Immature natural killer cell (primary cell): Measurements from ENCODE around the gene SLC12A5. TPM values are rescaled to one million over a fixed set of nuclear protein-coding genes. Genes with fewer than 3 reads are reported as not detected.

Experiments
- DNase-seq, 3 donors: peaks; one replicate each; pipeline ENCODE4 v3.0.0; 2022; ENCODE audit warnings: mixed read lengths in 1 of 3
- H3K27ac Mint-ChIP-seq, 6 donors: one replicate each; pipeline ENCODE4 v1.8.0; 2020; ENCODE audit warnings: mixed read lengths in 6 of 6, mild to moderate bottlenecking in 5 of 6, inconsistent platforms in 4 of 6, moderate library complexity in 3 of 6
- H3K27me3 Mint-ChIP-seq, 3 donors: one replicate each; pipeline ENCODE4 v1.8.0; 2020 to 2021; ENCODE audit warnings: low read depth in 3 of 3, mild to moderate bottlenecking in 3 of 3, mixed read lengths in 3 of 3, moderate library complexity in 3 of 3, inconsistent platforms in 1 of 3
- H3K36me3 Mint-ChIP-seq, 3 donors: one replicate each; pipeline ENCODE4 v1.8.0; 2020; ENCODE audit warnings: mixed read lengths in 3 of 3, inconsistent platforms in 2 of 3, mild to moderate bottlenecking in 2 of 3
- H3K4me1 Mint-ChIP-seq, 2 donors: one replicate each; pipeline ENCODE4 v1.8.0; 2020; ENCODE audit warnings: inconsistent platforms in 2 of 2, mild to moderate bottlenecking in 2 of 2, mixed read lengths in 2 of 2, moderate library complexity in 1 of 2
- H3K4me3 Mint-ChIP-seq, 5 donors: one replicate each; pipeline ENCODE4 v1.8.0; 2020; ENCODE audit warnings: mild to moderate bottlenecking in 5 of 5, mixed read lengths in 5 of 5, inconsistent platforms in 3 of 5, moderate library complexity in 3 of 5
- H3K9me3 Mint-ChIP-seq, 6 donors: one replicate each; pipeline ENCODE4 v1.8.0; 2020; ENCODE audit warnings: mild to moderate bottlenecking in 6 of 6, mixed read lengths in 6 of 6, inconsistent platforms in 4 of 6, moderate library complexity in 3 of 6
- polyA plus RNA-seq, 3 donors: library from polyadenylated mRNA; unstranded; fragments of 300-500 nt; fragmentation: Illumina TruSeq; gene quantifications; one replicate each; pipeline ENCODE4 v1.2.3, GENCODE V29; 2021

SLC12A5 gene
- polyA plus RNA-seq, 3 donors from 2014 or later: 1.0 to 1.8 TPM; not detected in 1

- Mint-ChIP-seq H3K27me3 (peaks cover 38 to 45% (median 44%) of the 10 kb centered on the region in 3 donors), H3K9me3 (peaks cover 0 to 2% (median 0%) of the 10 kb centered on the region in 6 donors), H3K4me3 (peak overlapping the region; percentile 51 to 83 (median 66)), H3K27ac (peak overlapping the region in 5 of 6 donors; percentile 67 to 82 (median 72)), H3K4me1 (peaks cover 62 to 80% of the 10 kb centered on the region in 2 donors), H3K36me3 (peaks cover 0 to 3% (median 0%) of the 10 kb centered on the region in 3 donors)
- DNase-seq: peak in 1 of 3 donors; percentile 35
These were observed 17.2 kb upstream of the SLC12A5 start for GRCh38 chr20:46011631-46012482.

- Mint-ChIP-seq H3K4me1 (peaks cover 56 to 73% of the 10 kb centered on the region in 2 donors), H3K27ac (peak overlapping the region in 1 of 6 donors; percentile 62), H3K9me3 (peaks cover 0 to 2% (median 0%) of the 10 kb centered on the region in 6 donors), H3K27me3 (peaks cover 35 to 46% (median 44%) of the 10 kb centered on the region in 3 donors), H3K4me3 (peak overlapping the region; percentile 22 to 83 (median 42)), H3K36me3 (peaks cover 0 to 3% (median 0%) of the 10 kb centered on the region in 3 donors)
- no peak for DNase-seq
These were observed 16.1 kb upstream of the SLC12A5 start for GRCh38 chr20:46012921-46013320.

GRCh38 chr20:46013322-46013828, 15.6 kb upstream of the SLC12A5 start:
- peak overlapping the region in 2 of 6 donors; percentile 48 to 62 for H3K27ac Mint-ChIP-seq
- DNase-seq: no peak
- H3K4me3 Mint-ChIP-seq: peak overlapping the region; percentile 46 to 59 (median 48)
- H3K9me3 Mint-ChIP-seq: peaks cover 0 to 2% (median 0%) of the 10 kb centered on the region in 6 donors
- peaks cover 31 to 44% (median 43%) of the 10 kb centered on the region in 3 donors for H3K27me3 Mint-ChIP-seq
- H3K4me1 Mint-ChIP-seq: peaks cover 52 to 69% of the 10 kb centered on the region in 2 donors
- H3K36me3 Mint-ChIP-seq: peaks cover 0 to 3% (median 0%) of the 10 kb centered on the region in 3 donors

- Mint-ChIP-seq H3K36me3 (peaks cover 0 to 3% (median 0%) of the 10 kb centered on the region in 3 donors), H3K4me1 (peaks cover 46 to 63% of the 10 kb centered on the region in 2 donors), H3K27ac (peak overlapping the region in 2 of 6 donors; percentile 48 to 59), H3K9me3 (peaks cover 0 to 2% (median 0%) of the 10 kb centered on the region in 6 donors), H3K27me3 (peaks cover 30 to 44% (median 43%) of the 10 kb centered on the region in 3 donors), H3K4me3 (peak overlapping the region; percentile 46 to 74 (median 64))
- DNase-seq: peak; percentile 56 to 65 (median 63)
These were observed 15.0 kb upstream of the SLC12A5 start for GRCh38 chr20:46013829-46014516.

GRCh38 chr20:46014517-46015396, 14.3 kb upstream of the SLC12A5 start:
- H3K27me3 Mint-ChIP-seq: peaks cover 27 to 40% (median 37%) of the 10 kb centered on the region in 3 donors
- peaks cover 0 to 3% (median 0%) of the 10 kb centered on the region in 3 donors for H3K36me3 Mint-ChIP-seq
- peak overlapping the region in 2 of 6 donors; percentile 9 to 59 for H3K27ac Mint-ChIP-seq
- DNase-seq: no peak
- peaks cover 0 to 2% (median 0%) of the 10 kb centered on the region in 6 donors for H3K9me3 Mint-ChIP-seq
- H3K4me1 Mint-ChIP-seq: peaks cover 38 to 55% of the 10 kb centered on the region in 2 donors
- peak overlapping the region; percentile 38 to 74 (median 64) for H3K4me3 Mint-ChIP-seq

- H3K4me3 Mint-ChIP-seq: no peak overlapping the region
These were observed 11.7 kb upstream of the SLC12A5 start for GRCh38 chr20:46017272-46017671.

GRCh38 chr20:46018112-46018511, 10.9 kb upstream of the SLC12A5 start:
- Mint-ChIP-seq H3K4me3 (no peak overlapping the region), H3K27me3 (peaks cover 6 to 23% (median 16%) of the 10 kb centered on the region in 3 donors), H3K27ac (no peak overlapping the region), H3K9me3 (no peaks in the 10 kb centered on the region), H3K4me1 (peaks cover 27 to 43% of the 10 kb centered on the region in 2 donors), H3K36me3 (peaks cover 0 to 3% (median 0%) of the 10 kb centered on the region in 3 donors)
- no peak for DNase-seq

More at GRCh38 chr20:46017272-46017671, 11.7 kb upstream of the SLC12A5 start:
- no peak overlapping the region for H3K27ac Mint-ChIP-seq
- no peaks in the 10 kb centered on the region for H3K9me3 Mint-ChIP-seq
- H3K36me3 Mint-ChIP-seq: peaks cover 0 to 3% (median 0%) of the 10 kb centered on the region in 3 donors
- H3K27me3 Mint-ChIP-seq: peaks cover 9 to 29% (median 22%) of the 10 kb centered on the region in 3 donors
- H3K4me1 Mint-ChIP-seq: peaks cover 27 to 43% of the 10 kb centered on the region in 2 donors
- no peak for DNase-seq

- H3K4me3 Mint-ChIP-seq: no peak overlapping the region
- no peak for DNase-seq
- peaks cover 0 to 3% (median 0%) of the 10 kb centered on the region in 3 donors for H3K36me3 Mint-ChIP-seq
- peaks cover 9 to 26% (median 17%) of the 10 kb centered on the region in 3 donors for H3K27me3 Mint-ChIP-seq
- H3K27ac Mint-ChIP-seq: no peak overlapping the region
- no peaks in the 10 kb centered on the region for H3K9me3 Mint-ChIP-seq
- peaks cover 31 to 44% of the 10 kb centered on the region in 2 donors for H3K4me1 Mint-ChIP-seq
These were observed 10.4 kb upstream of the SLC12A5 start for GRCh38 chr20:46018611-46019010.

- peaks cover 23 to 28% of the 10 kb centered on the region in 2 donors for H3K4me1 Mint-ChIP-seq
- no peak for DNase-seq
- H3K27me3 Mint-ChIP-seq: peaks cover 8 to 29% (median 8%) of the 10 kb centered on the region in 3 donors
- peak overlapping the region; percentile 61 to 69 (median 65) for H3K4me3 Mint-ChIP-seq
- H3K9me3 Mint-ChIP-seq: no peaks in the 10 kb centered on the region
- no peak overlapping the region for H3K27ac Mint-ChIP-seq
- peaks cover 0 to 3% (median 0%) of the 10 kb centered on the region in 3 donors for H3K36me3 Mint-ChIP-seq
These were observed 8.5 kb upstream of the SLC12A5 start for GRCh38 chr20:46020555-46020954.

GRCh38 chr20:46021361-46022359, 7.4 kb upstream of the SLC12A5 start:
- peaks cover 8 to 29% (median 10%) of the 10 kb centered on the region in 3 donors for H3K27me3 Mint-ChIP-seq
- H3K36me3 Mint-ChIP-seq: peaks cover 0 to 3% (median 0%) of the 10 kb centered on the region in 3 donors
- H3K27ac Mint-ChIP-seq: no peak overlapping the region
- DNase-seq: peak; percentile 34 to 45 (median 43)
- peaks cover 23 to 28% of the 10 kb centered on the region in 2 donors for H3K4me1 Mint-ChIP-seq
- H3K9me3 Mint-ChIP-seq: no peaks in the 10 kb centered on the region
- H3K4me3 Mint-ChIP-seq: peak overlapping the region; percentile 74 to 86 (median 79)

- H3K36me3 Mint-ChIP-seq: peaks cover 0 to 3% (median 0%) of the 10 kb centered on the region in 3 donors
- H3K27ac Mint-ChIP-seq: no peak overlapping the region
These were observed 6.4 kb upstream of the SLC12A5 start for GRCh38 chr20:46022411-46023147.

More at GRCh38 chr20:46022411-46023147, 6.4 kb upstream of the SLC12A5 start:
- peaks cover 23 to 28% of the 10 kb centered on the region in 2 donors for H3K4me1 Mint-ChIP-seq
- H3K27me3 Mint-ChIP-seq: peaks cover 8 to 35% (median 11%) of the 10 kb centered on the region in 3 donors
- DNase-seq: peak; percentile 56 to 67 (median 58)
- no peaks in the 10 kb centered on the region for H3K9me3 Mint-ChIP-seq
- H3K4me3 Mint-ChIP-seq: peak overlapping the region; percentile 52 to 86 (median 78)
